COLO668 (cell line): Measurements from ENCODE around the gene CD180.
"Not testable (repeated sequence)": the region's sequence is repeated elsewhere in the genome, so short reads cannot be mapped to it uniquely, and the experiment has no call there.

Source experiments
- DNase-seq: peaks from one replicate; lab custom pipeline; 2025; ENCODE audit not compliant: unreplicated experiment; lab: John Stamatoyannopoulos, UW

CD180 gene

DNA sequence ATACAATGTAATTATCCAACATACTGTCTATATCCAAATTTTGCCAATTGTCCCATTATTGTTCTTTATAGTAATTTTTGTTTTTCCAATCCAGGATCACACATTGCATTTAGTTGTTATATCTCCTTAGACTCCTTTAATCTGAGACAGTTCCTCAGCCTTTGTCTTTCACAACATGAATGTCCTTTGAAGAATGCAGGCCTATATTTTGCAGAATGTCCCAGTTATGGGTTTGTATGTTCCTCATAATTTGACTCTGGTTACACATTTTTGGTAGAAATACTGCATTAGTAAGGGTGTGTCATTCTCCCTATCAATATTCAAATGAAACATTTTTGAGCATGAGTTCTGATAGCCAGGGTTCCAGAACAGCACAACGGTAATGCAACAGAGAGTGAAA, 6.7 kb downstream of the CD180 start:
- no peak for DNase-seq

DNA sequence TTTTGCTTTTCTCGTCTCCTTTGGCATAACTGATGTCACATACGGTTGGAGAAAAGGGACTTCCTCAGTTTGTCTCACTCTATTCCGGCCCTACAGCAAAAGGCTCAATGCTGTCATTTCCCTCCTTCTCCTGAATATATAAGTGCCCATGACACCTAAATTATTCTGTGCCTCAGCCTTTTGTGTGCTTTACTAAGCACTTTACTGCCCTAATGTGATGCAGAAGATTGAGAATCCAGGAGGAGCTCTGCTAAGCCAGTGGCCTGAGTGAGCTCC, 7.6 kb downstream of the CD180 start:
- DNase-seq = no peak

DNA sequence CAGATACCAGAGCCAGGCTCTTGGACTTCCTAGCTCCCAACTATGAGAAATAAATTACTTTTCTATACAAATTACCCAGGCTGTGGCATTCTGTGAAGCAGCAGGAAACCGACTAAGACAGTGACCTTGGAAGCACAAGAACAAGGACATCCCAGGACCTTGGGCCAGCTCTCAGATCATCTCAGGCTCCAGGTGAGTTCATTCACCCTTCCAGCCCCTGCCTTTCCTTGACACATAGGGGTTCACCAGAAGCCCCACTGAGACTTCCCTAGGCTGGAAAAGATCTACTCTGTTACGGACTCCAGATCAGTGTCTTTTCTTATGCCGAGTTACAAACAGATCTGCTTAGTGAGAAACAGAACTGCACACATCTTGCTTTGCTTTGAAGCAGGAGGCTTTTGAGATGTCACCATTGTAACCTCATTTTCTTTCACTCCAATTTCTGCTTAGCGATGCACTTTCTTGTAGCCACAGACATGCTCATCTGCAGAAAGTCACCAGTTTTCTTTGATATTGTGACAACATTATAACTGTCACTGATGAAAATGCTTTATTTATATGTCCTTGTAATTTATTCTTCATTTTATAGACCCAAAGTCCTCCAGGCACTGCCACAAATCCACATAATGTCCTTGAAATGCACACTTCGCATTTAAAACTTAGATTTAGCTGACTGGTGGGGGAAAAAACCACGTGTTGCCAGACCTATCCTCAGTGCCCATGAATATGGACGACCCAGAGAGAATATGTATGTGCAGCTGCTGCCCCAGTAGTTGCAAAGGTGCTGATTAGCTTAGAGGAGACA, 8.1 kb downstream of the CD180 start:
- no peak for DNase-seq

DNA sequence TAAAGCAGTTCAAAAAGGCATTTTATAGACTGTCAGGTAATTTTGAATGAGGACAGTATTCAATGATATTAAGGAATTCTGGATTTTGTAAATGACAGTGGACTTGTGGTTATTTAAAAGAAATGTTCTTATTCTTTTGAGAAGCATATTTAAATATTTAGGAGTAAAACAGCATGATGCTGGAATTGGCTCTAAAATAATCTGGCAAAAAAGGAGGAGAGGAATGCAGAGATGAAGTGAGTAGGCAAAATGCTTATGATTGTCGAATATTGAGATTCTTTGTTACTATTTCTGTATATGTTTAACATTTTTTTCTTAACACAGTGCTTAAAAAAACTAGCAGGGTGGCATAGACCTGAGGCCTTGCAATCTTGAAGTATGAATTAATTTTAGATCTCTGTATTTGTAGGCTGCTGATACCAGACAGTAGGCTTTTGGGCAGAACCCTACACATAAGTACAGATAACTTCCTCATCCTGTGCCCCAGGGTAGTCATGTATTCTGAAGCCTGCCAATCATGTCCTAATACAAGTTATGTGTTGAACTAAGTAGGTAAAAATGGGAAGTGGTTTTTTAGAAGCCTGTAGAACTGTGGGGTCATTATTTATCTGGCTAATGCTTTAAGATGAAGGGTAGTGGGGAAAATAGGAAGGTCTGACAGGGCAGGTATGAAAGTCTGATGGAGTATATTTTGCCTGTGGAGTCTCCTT, 9.4 kb downstream of the CD180 start:
- no peak for DNase-seq

DNA sequence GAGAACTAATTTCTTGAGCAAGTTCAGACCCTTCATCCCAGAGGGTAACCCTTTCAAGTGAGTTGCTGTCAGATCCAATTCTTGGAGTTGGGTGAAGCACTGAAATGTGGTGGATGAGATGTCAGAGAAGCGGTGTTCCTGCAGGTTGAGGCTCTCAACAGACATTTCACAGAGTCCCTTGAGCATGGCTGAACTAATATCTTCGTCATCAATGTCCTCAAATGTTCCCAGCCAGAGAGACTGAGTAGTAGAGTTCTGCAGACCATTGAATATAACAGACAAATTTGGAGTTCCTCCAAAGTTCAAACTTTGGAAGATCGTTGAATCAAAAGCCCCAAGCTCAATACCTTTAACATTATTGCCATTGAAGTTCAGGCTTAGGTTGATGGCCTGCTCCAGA, 12.7 kb downstream of the CD180 start:
- no peak for DNase-seq

DNA sequence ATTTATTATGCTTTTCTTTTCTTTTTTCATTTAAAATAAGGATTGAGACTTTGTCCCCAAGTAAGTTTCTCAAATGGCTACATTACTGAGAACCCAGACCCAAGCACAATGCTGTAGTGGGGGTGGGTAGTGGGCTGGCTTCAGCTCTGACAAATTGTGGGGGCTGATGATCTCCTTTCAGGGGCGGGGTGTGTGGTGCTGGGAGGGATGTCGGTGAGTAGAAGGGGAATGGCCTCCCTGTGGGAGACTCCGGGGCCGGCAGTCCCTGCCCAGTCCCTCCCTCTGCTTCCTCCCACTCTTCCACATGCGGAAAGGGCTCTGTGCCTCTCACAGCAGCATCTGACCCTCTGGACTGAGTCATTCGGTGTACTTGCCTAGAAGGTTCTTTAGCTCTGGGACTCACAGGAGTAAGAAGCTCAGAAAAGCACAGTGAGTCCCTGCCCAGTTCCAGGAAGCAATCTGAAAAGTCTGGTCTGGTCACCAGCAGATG, 14.3 kb downstream of the CD180 start:
- no peak for DNase-seq

DNA sequence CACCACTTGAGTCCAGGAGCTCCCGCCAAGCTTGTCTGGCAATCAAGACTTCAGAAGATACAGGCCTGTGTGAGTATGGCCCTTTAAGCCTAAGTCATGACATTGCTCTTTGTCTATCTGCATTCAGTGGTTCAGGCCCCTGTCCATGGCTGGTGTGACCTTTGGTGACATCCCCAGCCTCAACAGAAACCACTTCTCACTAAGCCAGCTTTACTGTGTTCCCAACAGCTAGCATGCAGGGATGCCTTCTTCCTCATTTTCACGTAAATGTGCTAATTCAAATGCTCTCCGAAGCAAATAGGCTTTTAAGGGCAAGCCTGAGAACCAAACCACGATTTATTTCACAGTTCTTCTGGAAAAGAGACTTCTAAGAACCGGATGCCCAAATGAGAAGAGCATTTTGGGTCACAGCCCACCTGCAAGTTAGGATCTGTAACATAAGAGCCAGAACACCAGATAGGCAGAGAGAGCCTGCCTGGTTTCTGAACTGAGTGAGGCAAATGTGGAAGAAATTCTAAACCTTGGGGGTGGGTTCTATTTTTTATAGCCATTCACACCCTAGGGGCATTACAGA, 14.9 kb downstream of the CD180 start:
- no peak for DNase-seq

DNA sequence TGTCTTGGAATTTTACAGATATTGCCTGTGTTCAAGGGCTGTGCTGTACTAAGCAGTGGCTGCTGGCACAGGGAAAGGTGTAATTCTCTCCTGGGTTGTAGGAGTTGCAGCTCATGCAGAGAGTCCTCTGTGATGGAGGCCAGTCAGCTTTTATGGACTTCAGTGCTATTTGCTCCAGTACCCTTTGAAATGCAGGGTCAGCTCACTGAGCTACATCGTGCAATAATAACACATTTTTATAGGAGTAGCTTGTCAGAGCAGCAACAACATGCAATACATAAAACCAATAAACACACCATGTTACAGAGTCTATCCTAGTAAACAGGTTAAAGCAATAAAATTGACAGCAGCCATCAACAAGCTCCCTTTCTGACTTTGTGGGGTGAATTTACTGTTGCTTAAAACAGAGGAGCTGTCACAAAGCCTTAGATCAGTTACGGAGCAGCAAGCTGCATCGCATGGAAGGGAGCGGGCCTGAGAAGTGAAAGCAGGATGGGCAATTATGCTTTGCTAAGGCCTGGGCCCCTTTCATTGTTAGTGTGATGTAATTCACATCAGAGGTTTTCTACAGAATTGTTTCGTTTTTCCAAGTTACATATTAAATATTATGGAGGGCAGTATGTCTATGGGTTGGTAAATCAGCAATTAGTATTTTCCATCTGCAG, 16.8 kb downstream of the CD180 start:
- DNase-seq = no peak

DNA sequence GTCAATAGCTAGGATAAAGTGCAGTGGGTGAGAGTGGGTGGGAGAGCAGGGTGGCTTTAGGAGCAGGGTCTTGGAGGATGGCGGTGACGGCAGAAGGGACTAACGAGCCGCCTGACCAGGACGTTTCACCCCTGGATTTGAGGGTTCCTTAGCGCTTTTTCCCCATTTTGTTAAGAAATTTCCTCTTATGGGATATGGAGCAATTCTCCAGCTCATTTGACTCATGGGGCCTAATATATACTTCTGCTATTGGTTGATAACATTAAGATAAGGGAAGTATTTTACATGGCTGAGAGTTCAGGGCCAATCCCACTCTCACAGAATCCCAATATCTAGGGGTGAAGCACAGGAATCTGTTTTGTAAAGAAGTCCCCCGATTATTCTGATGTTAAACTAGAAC, 17.6 kb downstream of the CD180 start:
- no peak for DNase-seq

DNA sequence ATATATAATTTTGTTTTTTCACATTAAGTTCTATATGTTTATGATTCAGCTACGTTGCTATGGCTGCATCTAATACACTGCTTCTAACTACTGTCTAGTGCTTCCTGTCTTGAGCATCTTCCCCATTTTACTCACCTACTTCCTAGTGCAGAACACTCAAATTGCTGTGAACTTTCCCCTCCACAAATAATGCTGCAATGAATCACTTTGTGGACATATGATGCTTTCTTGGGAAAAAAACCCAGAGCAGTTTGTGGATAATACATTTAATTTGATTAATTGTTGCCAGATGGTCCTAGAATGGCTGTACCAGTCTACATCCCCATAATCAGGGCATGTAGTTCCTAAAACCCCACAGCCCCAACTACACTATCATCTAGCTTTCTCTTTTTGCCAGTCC, 18.5 kb downstream of the CD180 start:
- no peak for DNase-seq

DNA sequence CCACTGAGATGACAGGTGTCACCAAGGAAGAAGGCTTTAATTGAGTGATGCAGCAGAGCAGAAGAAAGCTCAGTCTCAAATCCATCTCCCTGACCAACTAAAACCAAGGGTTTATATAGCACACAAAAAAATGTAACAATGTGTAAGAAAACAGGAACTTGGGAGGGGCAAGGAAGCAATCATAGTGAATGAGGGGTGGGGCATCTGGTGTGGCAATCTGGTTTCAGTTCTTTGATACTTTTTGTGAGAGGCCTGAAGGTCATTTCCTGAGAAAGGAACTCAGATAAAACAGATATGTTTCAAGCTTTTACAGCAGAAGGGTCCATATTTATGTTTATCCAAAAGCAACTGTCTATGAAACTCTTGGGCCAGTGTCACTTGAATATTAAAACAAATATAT, 19.7 kb downstream of the CD180 start:
- DNase-seq = no peak

DNA sequence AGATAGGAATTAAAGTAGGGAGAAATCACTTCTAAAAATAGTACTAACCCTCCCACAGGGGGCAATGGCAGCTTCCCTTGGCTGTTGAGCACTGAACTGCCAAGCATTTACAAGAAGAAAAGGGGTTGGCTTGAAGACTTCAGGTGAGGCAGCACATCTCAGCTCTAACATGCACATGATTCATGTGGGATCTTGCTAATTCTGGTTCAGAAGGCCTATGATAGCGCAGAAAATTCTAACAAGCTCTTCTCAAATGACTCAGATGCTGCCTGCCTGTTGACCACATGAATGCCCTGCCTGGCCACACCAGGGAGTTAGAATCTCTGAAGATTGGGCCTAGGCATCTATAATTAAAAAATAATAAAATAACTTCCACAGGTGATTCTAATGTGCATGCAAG, 22.6 kb downstream of the CD180 start:
- DNase-seq = no peak

DNA sequence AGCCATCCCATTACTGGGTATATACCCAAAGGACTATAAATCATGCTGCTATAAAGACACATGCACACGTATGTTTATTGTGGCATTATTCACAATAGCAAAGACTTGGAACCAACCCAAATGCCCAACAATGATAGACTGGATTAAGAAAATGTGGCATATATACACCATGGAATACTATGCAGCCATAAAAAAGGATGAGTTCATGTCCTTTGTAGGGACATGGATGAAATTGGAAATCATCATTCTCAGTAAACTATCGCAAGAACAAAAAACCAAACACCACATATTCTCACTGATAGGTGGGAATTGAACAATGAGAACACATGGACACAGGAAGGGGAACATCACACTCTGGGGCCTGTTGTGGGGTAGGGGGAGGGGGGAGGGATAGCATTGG, 23.2 kb downstream of the CD180 start:
- not testable (repeated sequence) for DNase-seq

DNA sequence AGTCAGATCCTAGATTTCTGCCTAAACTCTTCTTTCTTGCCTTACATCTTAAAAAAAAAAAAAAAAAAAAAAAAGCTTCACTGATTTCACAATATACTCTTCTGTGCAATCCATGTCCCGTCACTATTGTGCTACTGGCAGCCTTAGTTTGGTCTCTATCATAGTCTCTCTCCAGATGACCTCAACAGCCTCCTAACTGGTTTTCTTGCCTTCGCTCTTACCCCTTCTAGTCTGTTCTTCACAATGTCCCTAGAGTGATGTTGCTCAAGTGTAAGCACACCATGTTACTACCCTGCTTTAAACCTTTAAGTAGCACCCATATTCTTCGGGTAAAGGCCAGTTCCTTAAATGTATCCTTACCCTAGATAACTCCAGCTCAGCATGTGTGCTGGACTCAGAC, 25.8 kb downstream of the CD180 start:
- DNase-seq = no peak

DNA sequence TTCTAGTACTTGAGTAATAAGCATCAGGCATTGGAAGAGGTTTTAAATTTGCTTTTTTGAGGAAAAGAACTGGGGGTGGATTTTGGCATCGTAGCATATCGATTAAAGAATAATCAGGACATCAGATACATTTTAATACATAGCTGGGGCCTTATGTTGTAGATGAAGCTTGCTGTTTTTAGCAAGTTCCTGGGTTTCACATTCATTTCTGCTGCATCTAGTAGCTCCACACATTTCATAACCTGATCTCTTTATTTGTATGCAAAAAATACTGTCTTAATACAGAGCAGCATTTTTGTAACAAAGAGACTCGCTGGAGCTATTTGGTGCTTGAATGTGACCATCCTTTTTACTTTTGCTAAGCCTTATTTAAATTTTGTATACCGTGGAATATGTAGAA, 28.5 kb downstream of the CD180 start:
- no peak for DNase-seq

DNA sequence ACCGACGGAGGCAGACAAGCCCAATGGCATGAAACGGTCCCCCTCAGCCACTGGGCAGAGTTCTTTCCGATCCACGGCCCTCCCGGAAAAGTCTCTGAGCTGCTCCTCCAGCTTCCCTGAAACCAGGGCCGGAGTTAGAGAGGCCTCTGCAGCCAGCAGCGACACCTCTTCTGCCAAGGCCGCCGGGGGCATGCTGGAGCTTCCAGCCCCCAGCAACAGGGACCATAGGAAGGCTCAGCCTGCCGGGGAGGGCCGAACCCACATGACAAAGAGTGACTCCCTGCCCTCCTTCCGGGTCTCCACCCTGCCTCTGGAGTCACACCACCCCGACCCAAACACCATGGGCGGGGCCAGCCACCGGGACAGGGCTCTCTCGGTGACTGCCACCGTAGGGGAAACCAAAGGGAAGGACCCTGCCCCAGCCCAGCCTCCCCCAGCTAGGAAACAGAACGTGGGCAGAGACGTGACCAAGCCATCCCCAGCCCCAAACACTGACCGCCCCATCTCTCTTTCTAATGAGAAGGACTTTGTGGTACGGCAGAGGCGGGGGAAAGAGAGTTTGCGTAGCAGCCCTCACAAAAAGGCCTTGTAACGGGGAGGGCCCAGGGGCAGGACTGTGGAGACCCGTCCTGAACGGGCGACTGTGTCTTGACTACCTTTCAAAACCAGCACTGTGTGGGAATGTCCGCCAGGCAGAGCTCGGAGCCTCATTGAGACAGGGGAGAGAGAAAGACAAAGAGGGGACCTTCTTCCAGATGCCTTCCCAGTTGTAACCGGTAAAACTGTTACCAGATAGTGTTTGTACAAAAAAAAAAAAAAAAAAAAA, 29.9 kb downstream of the CD180 start:
- no peak for DNase-seq

DNA sequence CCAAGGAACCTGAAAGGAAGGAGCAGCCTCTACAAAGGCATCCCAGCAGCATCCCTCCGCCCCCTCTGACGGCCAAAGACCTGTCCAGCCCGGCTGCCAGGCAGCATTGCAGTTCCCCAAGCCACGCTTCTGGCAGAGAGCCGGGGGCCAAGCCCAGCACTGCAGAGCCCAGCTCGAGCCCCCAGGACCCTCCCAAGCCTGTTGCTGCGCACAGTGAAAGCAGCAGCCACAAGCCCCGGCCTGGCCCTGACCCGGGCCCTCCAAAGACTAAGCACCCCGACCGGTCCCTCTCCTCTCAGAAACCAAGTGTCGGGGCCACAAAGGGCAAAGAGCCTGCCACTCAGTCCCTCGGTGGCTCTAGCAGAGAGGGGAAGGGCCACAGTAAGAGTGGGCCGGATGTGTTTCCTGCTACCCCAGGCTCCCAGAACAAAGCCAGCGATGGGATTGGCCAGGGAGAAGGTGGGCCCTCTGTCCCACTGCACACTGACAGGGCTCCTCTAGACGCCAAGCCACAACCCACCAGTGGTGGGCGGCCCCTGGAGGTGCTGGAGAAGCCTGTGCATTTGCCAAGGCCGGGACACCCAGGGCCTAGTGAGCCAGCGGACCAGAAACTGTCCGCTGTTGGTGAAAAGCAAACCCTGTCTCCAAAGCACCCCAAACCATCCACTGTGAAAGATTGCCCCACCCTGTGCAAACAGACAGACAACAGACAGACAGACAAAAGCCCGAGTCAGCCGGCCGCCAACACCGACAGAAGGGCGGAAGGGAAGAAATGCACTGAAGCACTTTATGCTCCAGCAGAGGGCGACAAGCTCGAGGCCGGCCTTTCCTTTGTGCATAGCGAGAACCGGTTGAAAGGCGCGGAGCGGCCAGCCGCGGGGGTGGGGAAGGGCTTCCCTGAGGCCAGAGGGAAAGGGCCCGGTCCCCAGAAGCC, 30.8 kb downstream of the CD180 start:
- DNase-seq = peak; percentile 3

DNA sequence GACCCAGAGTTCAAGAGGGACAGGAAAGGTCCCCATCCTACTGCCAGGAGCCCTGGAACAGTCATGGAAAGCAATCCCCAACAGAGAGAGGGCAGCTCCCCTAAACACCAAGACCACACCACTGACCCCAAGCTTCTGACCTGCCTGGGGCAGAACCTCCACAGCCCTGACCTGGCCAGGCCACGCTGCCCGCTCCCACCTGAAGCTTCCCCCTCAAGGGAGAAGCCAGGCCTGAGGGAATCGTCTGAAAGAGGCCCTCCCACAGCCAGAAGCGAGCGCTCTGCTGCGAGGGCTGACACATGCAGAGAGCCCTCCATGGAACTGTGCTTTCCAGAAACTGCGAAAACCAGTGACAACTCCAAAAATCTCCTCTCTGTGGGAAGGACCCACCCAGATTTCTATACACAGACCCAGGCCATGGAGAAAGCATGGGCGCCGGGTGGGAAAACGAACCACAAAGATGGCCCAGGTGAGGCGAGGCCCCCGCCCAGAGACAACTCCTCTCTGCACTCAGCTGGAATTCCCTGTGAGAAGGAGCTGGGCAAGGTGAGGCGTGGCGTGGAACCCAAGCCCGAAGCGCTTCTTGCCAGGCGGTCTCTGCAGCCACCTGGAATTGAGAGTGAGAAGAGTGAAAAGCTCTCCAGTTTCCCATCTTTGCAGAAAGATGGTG, 31.6 kb downstream of the CD180 start:
- DNase-seq = no peak

DNA sequence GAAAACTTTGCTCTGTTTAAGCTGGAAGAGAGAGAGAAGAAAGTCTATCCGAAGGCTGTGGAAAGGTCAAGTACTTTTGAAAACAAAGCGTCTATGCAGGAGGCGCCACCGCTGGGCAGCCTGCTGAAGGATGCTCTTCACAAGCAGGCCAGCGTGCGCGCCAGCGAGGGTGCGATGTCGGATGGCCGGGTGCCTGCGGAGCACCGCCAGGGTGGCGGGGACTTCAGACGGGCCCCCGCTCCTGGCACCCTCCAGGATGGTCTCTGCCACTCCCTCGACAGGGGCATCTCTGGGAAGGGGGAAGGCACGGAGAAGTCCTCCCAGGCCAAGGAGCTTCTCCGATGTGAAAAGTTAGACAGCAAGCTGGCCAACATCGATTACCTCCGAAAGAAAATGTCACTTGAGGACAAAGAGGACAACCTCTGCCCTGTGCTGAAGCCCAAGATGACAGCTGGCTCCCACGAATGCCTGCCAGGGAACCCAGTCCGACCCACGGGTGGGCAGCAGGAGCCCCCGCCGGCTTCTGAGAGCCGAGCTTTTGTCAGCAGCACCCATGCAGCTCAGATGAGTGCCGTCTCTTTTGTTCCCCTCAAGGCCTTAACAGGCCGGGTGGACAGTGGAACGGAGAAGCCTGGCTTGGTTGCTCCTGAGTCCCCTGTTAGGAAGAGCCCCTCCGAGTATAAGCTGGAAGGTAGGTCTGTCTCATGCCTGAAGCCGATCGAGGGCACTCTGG, 32.6 kb downstream of the CD180 start:
- no peak for DNase-seq
